GM23248 (cell line): ENCODE data around the gene MPG.

ENCODE experiments used
- EZH2 ChIP-seq: fragments of 200-600 bp; sonication (generic); IDR thresholded peaks from 2 replicates; pipeline ENCODE4 v1.6.1; 2018; ENCODE audit warnings: antibody characterized with exemption, mild to moderate bottlenecking; ENCODE audit not compliant: insufficient read depth, poor library complexity, severe bottlenecking
- EZH2phosphoT487 ChIP-seq: fragments of 200-600 bp; sonication (generic); IDR thresholded peaks from 2 replicates; pipeline ENCODE4 v1.6.1; 2018; ENCODE audit warnings: antibody characterized with exemption, moderate library complexity, mild to moderate bottlenecking, low read depth; ENCODE audit not compliant: insufficient read depth

DNA sequence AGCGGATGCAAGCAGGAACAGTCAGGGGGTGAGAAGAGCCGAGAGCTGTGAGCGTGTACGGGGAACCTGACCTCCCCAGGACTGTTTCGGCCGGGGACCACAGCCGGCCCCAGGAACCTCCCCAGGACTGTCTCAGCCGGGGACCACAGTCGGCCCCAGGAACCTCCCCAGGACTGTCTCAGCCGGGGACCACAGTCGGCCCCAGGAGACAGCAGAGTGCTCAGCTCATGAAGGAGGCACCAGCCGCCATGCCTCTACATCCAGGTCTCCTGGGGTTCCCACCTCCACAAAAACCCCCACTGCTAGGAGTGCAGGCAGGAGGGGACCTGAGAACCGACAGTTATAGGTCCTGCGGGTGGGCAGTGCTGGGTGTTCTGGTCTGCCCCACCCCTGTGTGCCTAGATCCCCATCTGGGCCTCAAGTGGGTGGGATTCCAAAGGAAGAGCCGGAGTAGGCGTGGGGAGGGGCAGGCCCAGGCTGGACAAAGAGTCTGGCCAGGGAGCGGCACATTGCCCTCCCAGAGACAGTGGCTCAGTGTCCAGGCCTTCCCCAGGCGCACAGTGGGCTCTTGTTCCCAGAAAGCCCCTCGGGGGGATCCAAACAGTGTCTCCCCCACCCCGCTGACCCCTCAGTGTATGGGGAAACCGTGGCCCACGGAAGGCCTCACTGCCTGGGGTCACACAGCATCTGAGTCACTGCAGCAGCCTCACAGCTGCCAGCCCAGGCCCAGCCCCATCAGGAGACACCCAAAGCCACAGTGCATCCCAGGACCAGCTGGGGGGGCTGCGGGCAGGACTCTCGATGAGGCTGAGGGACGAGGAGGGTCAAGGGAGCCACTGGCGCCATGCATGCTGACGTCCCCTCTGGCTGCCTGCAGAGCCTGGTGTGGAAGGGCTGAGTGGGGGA lies 9.9 kb upstream of the MPG start:
- TF ChIP-seq EZH2 (no peak), EZH2phosphoT487 (no peak)
